ENCODE results near the gene PRDM1.

The PRDM1 gene

DNA sequence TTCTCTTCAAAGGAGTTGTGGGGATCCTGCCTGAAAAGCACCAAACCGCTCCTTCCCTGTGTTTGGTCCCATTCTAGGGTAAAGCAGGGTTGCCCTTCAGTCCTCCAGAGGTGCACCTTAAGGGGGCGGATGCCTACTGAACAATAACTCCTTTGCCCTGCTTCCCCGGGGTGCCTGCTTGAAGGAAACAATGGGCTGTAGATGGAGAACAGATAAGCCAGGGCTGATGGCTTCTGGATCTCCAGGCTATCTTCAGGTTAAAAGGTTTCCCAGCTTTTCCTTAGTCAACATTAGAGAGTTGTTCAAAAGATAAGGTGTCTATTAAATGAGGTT lies 5.4 kb upstream of the PRDM1 start:
- CTCF ChIA-PET: interaction anchor here (1.2 to 1.3 kb wide), 2 partner anchors 85 to 142 kb away, joined by 3 read pairs; no protein-coding TSS in a partner anchor
- Histone ChIP-seq H3K4me3 (ENCODE audit: low read depth, low read length) (no peak overlapping the region), H3K36me3 (ENCODE audit: control insufficient read depth in 2 of 2, insufficient read depth in 1 of 2, low read length in 2 of 2) (no peaks in the 10 kb centered on the region), H3K27ac (ENCODE audit: extremely low read depth, low read depth, low read length) (no peak overlapping the region), H3K4me1 (ENCODE audit: control insufficient read depth, insufficient read depth, low read length) (peaks cover 12% of the 10 kb centered on the region), H3K9me3 (ENCODE audit: control insufficient read depth, insufficient read depth, low read depth, low read length) (no peaks in the 10 kb centered on the region)
- TF ChIP-seq SP2 (tag by site-specific recombination; IDR thresholded peaks at IDR 0.05) (no peak), SP3 (tag by site-specific recombination; IDR thresholded peaks at IDR 0.05) (no peak), ZNF837 (tag by site-specific recombination; IDR thresholded peaks at IDR 0.05) (no peak), ZBTB17 (tag by site-specific recombination; IDR thresholded peaks at IDR 0.05) (no peak), BCL11B (tag by site-specific recombination; IDR thresholded peaks at IDR 0.05; ENCODE audit: low read depth) (no peak), ZNF221 (tag by site-specific recombination; IDR thresholded peaks at IDR 0.05; ENCODE audit: borderline replicate concordance) (no peak), GLI4 (tag by site-specific recombination; IDR thresholded peaks at IDR 0.05) (no peak), ZNF777 (tag by site-specific recombination; IDR thresholded peaks at IDR 0.05; ENCODE audit: borderline replicate concordance) (no peak)
- TF ChIP-seq, protein P1, sequence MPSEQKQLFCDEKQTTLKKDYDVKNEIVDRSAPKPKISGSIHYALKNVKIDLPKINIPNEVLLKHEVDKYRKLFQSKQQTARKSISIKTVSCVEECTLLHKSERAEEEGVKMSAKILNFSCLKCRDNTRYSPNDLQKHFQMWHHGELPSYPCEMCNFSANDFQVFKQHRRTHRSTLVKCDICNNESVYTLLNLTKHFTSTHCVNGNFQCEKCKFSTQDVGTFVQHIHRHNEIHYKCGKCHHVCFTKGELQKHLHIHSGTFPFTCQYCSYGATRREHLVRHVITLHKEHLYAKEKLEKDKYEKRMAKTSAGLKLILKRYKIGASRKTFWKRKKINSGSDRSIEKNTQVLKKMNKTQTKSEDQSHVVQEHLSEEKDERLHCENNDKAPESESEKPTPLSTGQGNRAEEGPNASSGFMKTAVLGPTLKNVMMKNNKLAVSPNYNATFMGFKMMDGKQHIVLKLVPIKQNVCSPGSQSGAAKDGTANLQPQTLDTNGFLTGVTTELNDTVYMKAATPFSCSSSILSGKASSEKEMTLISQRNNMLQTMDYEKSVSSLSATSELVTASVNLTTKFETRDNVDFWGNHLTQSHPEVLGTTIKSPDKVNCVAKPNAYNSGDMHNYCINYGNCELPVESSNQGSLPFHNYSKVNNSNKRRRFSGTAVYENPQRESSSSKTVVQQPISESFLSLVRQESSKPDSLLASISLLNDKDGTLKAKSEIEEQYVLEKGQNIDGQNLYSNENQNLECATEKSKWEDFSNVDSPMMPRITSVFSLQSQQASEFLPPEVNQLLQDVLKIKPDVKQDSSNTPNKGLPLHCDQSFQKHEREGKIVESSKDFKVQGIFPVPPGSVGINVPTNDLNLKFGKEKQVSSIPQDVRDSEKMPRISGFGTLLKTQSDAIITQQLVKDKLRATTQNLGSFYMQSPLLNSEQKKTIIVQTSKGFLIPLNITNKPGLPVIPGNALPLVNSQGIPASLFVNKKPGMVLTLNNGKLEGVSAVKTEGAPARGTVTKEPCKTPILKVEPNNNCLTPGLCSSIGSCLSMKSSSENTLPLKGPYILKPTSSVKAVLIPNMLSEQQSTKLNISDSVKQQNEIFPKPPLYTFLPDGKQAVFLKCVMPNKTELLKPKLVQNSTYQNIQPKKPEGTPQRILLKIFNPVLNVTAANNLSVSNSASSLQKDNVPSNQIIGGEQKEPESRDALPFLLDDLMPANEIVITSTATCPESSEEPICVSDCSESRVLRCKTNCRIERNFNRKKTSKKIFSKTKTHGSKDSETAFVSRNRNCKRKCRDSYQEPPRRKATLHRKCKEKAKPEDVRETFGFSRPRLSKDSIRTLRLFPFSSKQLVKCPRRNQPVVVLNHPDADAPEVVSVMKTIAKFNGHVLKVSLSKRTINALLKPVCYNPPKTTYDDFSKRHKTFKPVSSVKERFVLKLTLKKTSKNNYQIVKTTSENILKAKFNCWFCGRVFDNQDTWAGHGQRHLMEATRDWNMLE (tag by site-specific recombination; conservative IDR thresholded peaks at IDR 0.05; ENCODE audit: low read depth): no peak
- TF ChIP-seq, protein P2, sequence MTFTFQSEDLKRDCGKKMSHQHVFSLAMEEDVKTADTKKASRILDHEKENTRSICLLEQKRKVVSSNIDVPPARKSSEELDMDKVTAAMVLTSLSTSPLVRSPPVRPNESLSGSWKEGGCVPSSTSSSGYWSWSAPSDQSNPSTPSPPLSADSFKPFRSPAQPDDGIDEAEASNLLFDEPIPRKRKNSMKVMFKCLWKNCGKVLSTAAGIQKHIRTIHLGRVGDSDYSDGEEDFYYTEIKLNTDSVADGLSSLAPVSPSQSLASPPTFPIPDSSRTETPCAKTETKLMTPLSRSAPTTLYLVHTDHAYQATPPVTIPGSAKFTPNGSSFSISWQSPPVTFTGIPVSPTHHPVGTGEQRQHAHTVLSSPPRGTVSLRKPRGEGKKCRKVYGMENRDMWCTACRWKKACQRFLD (tag by site-specific recombination; IDR thresholded peaks at IDR 0.05): no peak
- TF ChIP-seq, protein P3, sequence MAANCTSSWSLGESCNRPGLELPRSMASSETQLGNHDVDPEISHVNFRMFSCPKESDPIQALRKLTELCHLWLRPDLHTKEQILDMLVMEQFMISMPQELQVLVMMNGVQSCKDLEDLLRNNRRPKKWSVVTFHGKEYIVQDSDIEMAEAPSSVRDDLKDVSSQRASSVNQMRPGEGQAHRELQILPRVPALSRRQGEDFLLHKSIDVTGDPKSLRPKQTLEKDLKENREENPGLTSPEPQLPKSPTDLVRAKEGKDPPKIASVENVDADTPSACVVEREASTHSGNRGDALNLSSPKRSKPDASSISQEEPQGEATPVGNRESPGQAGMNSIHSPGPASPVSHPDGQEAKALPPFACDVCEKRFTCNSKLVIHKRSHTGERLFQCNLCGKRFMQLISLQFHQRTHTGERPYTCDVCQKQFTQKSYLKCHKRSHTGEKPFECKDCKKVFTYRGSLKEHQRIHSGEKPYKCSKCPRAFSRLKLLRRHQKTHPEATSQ (tag by site-specific recombination; IDR thresholded peaks at IDR 0.05): no peak
- TF ChIP-seq, protein P4, sequence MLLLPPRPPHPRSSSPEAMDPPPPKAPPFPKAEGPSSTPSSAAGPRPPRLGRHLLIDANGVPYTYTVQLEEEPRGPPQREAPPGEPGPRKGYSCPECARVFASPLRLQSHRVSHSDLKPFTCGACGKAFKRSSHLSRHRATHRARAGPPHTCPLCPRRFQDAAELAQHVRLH (tag by site-specific recombination; IDR thresholded peaks at IDR 0.05): no peak
- TF ChIP-seq, protein P5, sequence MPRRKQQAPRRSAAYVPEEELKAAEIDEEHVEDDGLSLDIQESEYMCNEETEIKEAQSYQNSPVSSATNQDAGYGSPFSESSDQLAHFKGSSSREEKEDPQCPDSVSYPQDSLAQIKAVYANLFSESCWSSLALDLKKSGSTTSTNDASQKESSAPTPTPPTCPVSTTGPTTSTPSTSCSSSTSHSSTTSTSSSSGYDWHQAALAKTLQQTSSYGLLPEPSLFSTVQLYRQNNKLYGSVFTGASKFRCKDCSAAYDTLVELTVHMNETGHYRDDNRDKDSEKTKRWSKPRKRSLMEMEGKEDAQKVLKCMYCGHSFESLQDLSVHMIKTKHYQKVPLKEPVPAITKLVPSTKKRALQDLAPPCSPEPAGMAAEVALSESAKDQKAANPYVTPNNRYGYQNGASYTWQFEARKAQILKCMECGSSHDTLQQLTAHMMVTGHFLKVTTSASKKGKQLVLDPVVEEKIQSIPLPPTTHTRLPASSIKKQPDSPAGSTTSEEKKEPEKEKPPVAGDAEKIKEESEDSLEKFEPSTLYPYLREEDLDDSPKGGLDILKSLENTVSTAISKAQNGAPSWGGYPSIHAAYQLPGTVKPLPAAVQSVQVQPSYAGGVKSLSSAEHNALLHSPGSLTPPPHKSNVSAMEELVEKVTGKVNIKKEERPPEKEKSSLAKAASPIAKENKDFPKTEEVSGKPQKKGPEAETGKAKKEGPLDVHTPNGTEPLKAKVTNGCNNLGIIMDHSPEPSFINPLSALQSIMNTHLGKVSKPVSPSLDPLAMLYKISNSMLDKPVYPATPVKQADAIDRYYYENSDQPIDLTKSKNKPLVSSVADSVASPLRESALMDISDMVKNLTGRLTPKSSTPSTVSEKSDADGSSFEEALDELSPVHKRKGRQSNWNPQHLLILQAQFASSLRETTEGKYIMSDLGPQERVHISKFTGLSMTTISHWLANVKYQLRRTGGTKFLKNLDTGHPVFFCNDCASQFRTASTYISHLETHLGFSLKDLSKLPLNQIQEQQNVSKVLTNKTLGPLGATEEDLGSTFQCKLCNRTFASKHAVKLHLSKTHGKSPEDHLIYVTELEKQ (tag by site-specific recombination; IDR thresholded peaks at IDR 0.05; ENCODE audit: borderline replicate concordance): no peak
- TF ChIP-seq, protein P6, sequence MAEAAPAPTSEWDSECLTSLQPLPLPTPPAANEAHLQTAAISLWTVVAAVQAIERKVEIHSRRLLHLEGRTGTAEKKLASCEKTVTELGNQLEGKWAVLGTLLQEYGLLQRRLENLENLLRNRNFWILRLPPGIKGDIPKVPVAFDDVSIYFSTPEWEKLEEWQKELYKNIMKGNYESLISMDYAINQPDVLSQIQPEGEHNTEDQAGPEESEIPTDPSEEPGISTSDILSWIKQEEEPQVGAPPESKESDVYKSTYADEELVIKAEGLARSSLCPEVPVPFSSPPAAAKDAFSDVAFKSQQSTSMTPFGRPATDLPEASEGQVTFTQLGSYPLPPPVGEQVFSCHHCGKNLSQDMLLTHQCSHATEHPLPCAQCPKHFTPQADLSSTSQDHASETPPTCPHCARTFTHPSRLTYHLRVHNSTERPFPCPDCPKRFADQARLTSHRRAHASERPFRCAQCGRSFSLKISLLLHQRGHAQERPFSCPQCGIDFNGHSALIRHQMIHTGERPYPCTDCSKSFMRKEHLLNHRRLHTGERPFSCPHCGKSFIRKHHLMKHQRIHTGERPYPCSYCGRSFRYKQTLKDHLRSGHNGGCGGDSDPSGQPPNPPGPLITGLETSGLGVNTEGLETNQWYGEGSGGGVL (tag by site-specific recombination; IDR thresholded peaks at IDR 0.05): no peak
- POLR2A ChIA-PET: no interaction called here
